ENCODE data around the gene CRAMP1.

GRCh38 chr16:1691956-1692355 lies 79.8 kb downstream of the CRAMP1 start:
- TF ChIP-seq TAF1 (IDR thresholded peaks at IDR 0.05; ENCODE audit: borderline replicate concordance, insufficient read depth, low read length), result no peak
- no peak for TF ChIP-seq POLR2AphosphoS5 (IDR thresholded peaks at IDR 0.05; ENCODE audit: low read depth, low read length)
- no peak for TF ChIP-seq SIN3A (IDR thresholded peaks at IDR 0.05; ENCODE audit: borderline replicate concordance, insufficient read depth, low read length)
